SKM-1 treated with dmso at 0.1 percent for 144 hours (cell line): Measurements from ENCODE around the gene CFAP45.

Source experiments
- DNase-seq: peaks from one replicate; lab custom pipeline; 2025; ENCODE audit not compliant: unreplicated experiment; lab: John Stamatoyannopoulos, UW

CFAP45 gene

DNA sequence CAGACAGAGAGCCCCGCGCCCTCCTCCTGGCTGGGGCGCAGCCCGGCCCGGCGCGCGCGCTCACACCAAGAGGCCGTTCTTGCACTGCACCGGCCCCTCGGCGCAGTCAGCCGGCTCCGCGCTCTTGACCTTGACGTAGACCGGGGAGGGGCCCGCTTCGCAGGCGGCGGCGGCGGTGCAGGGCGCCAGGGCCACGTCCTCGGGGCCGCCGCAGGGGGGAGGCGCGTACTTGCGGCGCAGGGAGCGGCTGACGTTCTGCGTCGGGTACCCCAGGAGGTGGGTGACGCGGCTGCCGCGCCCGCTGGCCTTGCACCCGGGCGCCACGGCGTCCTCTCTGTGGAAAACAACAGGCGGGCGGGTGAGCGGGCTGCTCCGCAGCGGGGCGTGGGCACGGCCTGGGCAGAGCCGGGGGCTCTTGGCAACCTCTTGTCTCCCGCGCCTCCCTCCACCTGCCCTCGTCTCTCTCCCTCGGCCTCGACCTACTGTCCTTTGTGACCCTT, 45.2 kb downstream of the CFAP45 start:
- peak; percentile 80 for DNase-seq

DNA sequence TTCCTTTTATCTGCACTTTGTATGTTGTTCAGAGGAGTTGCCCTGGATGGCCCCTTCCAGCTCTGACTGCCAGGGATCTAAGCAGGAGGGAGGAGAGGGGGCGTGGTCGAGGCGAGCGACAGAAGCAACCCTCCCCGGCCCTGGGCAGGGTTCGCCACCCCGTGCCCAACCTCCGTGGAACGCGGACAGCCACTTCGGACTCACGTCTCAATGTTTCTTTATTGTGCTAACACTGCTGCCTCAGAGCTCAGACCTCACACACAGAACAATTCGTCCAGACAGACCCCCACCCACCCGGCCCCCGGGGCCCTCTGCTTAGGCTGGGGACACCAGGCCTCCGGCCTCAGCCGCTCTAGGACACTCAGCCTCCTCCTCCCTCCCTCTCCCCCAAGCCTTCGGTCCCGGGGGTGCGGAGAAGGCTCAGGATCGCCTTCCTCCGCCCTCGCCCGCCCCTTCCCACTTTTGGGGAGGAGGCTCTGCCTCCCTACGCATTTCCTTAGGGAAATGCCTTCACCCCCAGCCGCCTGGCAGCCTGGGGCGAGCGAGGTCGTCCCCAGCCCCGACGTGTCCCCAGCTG, 45.8 kb downstream of the CFAP45 start:
- peak; percentile 14 for DNase-seq

DNA sequence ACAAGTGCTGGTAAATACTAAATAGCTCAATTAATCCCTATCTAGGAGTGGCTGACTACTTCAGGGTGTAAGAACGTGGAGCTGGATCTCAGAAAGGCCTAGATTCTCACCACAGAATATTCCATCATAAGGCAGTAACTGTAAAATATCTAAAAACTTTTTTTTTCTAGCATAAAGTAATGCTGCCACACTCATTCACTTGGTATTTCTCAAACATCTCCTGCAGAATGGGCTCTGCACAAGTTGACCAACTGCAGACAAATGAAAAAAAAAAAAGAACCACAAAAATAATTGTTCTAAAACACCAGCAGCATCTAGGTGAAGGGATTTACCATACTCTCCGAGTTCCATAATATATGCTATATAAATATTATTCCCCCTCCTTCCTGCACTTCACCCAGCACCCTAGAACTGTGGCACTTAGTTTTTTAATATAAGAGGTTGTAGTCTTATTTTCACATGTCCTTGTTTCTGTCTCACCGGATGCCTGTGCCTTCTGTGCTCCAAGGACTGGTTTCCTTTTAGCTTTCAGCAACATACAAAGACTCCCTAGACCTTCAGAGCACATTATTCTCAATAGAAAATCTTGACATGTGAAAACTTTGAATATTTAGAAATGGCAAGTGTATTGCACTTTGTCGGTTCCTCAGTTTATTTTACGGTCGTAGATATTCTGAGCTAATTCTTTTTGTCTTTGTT, 46.4 kb downstream of the CFAP45 start:
- no peak for DNase-seq

DNA sequence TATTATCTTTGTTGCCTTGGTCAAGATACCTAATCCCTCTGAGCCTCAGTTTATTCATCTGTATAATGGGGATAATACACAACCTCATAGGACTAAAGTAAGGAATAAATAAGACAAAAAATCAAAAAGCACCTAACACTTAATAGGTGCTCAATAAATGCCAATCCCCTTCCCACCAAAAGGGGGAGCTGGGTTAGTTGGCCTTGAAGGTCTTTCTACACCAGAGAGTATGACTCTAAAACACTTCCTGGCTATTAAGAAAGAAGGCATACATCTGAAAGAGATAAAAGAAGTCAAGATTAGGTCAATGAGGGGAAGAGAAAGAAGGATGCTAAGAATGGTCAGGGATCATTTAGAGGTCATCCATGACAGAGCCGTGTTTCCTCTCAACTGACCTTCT, 48.6 kb downstream of the CFAP45 start:
- peak; percentile 72 for DNase-seq

DNA sequence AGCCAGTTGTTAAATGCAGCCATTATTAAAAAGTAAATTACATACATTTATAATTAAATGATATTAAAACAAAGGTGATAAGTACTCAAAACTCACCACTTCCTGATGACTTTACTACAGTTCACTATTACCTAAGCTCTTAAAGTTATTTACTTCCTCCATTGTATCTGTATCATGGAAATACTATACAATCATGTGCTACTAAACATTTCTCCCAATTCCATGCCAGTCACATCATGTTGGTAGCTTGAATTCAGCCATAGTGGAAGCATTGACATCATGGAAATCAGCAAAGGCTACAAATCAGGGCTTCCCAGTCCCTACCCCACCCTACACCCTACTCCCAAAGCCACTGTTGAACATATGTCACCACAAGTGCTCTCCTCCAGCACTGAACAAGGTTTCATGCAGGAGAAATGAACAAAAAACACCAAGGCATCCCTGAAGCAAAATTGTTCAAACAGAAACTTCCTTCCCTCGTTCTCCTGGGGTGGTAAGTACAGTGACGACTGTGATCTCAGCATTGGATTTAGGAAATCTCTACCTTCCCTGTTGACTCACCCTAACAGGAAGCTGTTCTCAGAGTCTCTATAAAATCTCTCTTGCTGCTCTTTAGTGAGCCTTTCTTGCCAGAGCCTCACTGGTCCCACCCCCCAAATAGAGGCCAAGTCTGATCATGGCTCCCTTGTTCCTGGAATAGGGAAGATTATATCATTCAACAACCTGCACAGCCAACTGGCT, 50.2 kb downstream of the CFAP45 start:
- no peak for DNase-seq

DNA sequence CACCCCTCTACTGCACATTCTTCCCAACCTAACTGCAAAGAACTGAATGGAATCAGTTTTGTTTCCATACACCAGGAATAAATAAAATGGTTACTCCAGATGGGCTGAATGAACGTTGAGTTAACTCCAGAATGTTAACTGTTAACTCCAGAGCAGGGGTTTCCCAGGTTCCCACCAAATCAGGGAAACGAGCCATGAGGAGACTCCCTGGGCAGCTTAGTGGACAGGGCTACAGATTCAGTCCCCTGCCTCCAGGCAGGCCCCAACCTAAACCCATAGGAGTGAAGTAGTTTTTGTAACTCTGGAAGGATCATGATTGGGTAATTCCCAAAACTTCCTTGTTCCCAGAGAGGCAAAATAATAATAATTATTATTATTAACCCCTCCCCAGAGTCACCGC, 51.6 kb downstream of the CFAP45 start:
- no peak for DNase-seq

DNA sequence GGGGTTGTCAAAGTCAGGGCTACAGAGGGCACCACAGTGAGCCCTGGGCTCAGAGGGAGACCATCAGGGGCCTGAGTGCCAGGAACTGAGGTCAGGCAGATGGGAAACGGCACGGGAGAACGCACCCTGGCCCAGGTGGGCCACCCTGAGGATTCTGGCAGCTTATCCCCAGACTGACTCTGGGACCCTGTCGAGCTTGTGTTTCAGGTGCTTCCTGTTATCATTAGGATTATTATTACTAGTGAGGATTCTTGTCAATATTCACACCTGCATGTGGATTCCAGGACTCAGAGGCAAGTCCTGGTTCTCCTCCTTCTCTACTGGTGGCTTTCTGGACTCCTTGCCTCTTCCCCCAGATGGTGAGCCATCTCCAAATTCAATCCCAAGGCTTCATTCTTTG, 52.7 kb downstream of the CFAP45 start:
- no peak for DNase-seq

DNA sequence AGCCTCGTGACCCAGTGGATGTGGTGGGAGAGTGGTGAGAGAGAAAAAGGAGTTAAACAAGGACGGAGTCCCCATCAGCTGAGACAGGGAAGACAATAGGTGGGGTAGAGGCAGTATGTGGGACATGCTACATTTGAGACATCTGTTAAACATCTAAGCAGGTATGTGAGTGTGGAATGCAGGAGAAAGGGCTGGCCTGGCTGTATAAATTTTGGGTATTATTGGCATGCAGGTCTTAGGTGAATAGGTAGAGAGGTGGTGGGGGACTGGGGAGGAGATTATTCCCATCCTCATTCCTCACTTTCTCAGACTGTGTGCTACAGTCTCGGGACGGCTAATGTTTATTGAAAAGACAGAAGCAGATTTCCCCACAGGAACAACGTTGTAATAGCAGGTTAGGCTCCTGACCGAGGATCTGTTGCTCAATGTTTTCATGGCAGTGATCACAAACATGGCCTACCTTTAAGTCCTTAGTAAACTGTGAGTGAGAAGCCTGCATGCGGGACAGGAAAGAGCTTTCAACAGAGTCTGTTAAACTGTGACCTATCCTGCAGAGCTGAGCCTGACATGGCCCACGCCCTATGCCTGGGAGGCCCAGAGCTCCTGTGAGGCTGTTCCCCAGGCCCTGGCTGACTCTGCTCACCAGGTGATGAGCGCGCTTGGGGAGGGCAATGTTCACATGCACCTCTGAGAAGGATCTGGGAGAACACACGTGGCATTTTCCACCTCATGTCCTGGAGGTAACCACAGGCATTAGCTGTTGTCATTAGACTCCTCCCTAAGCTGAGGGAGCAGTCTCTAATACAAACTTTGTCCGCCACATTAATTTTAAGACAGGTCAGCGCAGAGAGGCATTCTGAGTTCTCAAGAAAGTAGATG, 54.0 kb downstream of the CFAP45 start:
- DNase-seq: no peak

DNA sequence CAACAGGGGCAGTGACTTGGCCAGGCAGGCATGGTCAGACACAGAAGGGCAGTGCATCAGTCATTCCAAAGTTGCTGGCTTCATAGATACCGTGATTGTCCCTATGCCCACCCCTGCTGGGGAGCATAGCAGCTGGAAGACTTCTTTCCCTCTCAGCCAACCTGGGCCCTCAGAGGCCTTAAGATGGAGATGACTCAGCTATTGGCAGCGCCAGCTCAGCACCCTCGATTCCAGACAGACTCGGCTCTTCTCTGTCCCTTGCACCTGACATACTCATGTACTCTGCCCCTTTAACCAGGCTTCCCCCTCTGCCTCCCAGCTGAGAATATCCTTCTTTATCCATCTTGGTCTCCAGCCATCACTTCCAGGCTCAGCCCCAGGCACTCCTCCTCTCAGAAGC, 56.5 kb downstream of the CFAP45 start:
- no peak for DNase-seq

DNA sequence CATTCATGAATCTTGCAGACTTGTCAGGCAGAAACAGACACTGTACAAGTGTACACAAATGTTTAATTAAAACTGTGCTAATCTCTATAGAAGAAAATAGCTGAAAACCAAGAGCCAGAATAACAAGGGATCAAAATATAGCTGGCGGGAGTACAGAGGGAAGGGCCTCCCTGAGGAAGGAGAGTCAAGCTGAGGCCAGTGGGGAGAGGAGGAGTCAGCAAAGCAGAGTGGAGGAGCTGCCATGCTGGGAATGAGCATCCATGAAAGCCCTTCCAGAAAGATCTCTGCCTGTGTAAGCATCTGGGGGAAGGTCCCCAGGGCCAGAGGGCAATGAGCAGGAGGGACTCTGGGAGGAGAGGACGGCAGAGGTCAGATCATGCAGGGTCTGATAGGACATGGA, 58.2 kb downstream of the CFAP45 start:
- no peak for DNase-seq

DNA sequence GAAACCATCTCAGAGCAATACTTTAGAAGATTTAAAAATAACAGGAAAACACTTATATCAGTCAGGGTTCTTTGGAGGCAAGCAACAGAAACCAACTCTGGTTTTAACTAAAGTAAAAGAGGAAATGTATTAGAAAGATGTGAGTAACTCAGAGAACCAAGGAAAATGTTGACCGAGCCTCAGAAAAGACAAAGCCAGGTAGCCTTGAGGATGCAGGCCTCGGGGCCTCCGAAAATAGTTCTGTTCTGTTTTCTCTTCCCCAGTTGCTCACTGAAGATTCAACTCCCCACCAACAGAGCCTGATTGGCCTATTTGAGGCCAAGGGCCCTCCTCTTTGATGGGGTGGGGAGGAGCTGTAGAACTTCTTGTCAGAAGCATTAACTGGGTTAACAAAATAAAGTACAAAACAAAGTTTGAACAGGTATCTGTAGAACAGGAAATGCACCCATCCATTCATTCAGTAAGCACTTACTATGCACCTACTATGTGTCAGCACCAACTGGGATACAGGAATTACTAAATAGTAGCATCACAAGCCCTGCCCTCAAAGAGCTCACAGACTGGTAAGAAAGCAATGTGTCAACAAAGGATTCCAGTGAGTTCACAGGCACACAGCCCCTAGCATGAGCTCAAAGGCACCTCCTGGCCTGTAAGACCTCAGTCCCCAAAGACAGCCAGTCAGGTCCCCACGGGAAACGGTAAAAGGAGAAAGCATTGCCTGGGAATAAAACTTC, 60.7 kb downstream of the CFAP45 start:
- no peak for DNase-seq

DNA sequence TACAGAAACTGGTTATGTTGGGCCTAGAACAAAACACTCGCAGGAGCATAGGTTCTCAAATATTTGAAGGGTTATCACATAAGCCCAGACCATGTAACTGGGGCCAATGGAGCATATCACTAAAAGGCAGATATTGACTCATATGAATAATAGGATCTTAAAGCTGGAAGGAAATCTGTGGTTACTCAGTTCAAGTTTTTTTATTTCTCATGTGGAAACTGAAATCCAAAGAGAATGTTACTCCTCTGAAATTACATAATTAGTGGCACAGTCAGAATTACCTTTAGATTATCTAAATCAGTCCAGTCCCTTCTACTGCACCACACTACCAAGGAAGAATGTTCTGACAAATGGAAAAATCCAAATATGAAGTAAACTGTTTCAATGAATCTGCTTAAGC, 61.2 kb downstream of the CFAP45 start:
- DNase-seq: no peak

DNA sequence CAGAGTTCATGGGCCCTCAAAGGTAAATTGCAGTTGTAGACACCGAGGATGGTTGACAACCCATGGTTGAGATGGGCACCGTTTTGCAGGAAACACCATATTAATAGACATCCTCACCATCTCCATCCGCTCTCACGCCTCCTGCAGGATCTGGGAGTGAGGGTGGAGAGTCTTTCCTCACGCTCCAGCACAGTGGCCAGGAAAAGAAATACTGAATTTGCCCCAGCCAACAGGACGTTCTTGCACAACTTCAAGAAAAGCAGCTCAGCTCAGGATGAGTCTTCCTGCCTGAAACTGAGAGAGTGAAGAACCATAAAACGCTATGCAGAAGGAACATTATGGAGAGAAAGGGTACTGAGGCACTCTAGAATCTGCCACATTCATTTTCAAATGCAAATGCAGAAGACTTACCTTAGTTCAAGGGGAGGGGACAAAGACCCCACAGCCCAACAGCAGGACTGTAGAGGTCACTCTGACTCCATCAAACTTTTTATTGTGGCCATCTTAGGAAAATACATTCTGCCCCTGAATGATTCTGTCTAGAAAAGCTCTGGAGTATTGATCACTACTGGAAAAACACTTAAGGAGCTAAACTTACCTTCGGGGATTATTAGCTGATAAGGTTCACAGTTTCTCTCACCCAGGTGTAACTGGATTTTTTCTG, 64.0 kb downstream of the CFAP45 start:
- no peak for DNase-seq

DNA sequence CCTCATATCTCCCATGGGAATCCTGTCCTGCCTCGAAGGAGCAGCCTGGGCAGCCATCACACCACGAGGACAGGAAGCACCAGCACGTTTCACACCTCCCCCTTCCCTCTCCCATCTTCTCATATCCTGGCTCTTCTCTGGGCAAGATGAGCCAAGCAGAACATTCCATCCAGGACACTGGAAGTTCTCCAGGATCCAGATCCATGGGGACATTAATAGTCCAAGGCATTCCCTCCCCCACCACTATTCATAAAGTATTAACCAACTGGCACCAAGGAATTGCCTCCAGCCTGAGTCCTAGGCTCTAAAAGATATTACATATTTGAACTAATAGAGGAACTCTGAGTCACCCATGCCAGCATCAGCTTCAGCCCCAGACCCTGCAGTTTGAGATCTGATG, 64.6 kb downstream of the CFAP45 start:
- DNase-seq: no peak

DNA sequence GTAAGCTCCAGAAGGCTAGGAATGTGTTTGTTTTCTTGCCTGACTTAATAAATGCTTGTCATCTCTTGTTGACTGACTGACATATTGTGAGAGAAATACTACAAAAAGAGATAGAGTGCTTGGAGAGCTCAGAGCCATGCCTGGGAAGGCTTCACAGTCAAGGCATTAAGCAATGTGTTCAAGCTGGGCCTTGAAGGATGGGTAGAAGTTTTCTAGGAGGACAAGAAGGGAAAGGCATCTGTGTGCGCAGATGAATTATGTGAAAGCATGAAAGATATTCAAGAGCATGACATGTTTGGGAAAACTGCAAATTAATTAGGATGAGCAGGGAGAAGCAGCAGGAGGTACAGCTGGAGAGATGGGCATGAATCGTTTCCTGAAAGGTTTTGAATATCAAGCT, 67.7 kb downstream of the CFAP45 start:
- no peak for DNase-seq

DNA sequence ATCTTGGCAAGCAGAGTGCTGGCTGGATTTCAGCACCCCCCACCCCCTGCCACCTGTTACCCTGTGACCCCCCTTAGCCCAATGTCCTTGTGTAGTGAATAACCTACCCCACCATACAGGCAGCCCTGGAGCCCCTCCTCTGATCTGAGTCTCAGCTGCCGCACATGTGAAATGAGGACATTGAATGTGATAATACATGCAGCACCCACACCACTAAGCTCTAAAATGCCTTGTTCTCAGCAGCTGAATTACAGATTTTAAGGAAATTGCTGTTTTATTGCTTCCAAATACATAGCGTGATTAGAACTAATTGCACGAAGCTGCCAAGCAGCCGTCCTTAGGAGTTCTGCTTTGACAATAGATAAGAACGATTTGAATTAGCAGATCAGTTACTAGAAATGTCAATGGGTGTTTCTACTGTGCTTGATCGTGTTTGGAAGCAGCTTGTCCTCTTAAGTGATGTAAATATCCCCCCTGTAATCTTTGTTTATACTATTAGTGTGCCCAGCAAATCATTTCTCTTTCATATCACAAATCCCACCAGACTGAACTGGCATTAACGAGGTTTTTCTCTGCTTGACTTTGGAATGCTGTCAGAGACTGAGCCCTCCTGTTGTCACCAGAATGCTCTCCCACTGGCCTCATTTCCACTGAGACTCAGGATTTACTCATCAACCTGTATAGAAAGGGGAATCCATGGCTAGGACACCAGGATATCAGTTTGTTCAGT, 68.4 kb downstream of the CFAP45 start:
- DNase-seq: no peak

DNA sequence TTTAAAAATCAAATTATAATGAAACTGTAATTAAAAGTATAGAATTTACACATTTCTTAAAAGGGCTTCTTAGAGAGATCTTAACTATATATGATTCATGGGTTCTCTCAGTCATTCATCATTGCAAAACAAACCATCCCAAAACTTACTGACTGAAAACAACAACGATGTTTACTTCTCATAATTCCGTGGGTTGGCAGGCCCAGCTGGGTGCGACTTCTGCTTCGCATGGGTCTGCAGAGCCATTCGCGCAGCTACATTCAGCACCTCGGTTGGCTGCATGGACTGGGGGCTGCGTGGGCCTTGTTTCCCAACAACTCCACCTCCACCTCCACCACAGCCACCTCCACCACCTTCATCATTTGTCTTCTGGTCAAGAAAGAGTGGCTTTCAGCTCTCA, 69.2 kb downstream of the CFAP45 start:
- DNase-seq: no peak

DNA sequence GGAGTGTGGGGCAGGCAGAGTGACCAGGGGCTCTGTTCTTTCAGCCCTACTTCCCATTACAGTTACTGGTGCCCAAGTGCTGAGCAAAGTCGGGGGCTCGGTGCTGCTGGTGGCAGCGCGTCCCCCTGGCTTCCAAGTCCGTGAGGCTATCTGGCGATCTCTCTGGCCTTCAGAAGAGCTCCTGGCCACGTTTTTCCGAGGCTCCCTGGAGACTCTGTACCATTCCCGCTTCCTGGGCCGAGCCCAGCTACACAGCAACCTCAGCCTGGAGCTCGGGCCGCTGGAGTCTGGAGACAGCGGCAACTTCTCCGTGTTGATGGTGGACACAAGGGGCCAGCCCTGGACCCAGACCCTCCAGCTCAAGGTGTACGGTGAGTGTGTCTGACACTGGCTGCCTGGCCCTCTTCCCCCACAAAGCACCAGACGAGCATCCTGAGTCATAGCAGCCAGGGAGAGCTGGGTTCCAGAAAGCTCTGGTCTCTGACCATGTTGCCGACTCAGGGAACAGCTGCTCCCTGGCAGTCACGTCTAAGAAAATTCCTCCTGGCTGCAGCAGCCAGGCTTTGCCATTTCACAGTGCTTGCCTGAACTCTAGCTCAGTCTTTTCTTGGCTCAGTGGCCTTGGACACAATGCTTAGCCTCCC, 70.0 kb downstream of the CFAP45 start:
- no peak for DNase-seq

DNA sequence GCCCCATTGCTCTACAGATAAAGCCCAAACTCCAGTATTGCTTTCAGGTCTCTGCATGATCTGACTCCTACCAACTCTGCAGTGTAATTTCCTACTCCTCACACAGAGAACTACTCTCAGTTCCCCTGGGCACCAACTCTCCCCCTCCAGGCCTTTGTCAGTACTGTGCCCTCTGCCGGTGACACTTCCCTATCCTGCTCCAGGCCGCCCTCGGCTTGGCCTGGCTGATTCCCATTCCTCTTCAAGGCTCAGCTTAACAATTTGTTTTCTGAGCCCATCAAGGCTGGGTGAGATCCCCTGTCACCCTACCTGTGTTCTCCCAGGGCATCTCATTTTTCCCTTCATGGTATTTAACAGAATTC, 70.7 kb downstream of the CFAP45 start:
- DNase-seq: peak; percentile 92
